HG02798 (cell line): ENCODE results near the gene SEMA3B.
"Not testable (repeated sequence)": the region's sequence is repeated elsewhere in the genome, so short reads cannot be mapped to it uniquely, and the experiment has no call there.

Source experiments
- ATAC-seq: cut with Tn5 transposase; IDR thresholded peaks from one replicate; pipeline ENCODE4 v1.9.1; 2021; ENCODE audit warnings: mild to moderate bottlenecking; ENCODE audit not compliant: unreplicated experiment, poor library complexity

Gene SEMA3B

DNA sequence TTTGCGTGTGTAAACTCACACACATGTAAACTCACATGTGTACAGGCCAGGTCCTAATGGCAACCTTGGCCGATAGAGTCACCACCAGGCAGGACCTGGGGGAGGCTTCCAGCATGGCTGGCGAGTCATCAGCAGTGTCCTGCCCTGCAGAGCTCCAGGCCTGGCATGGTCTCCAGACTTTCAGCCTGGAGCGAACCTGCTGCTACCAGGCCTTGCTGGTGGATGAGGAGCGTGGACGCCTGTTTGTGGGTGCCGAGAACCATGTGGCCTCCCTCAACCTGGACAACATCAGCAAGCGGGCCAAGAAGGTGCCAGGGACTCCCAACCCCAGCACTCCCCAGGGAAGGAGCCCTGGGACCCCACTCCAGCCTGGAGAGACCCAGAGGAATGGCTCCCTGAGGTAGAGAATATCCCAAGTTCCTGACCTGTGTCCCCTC, 1.0 kb downstream of the SEMA3B start:
- ATAC-seq, result no peak

- no peak for ATAC-seq
These were observed 1.7 kb downstream of the SEMA3B start for GRCh38 chr3:50270422-50271224.

DNA sequence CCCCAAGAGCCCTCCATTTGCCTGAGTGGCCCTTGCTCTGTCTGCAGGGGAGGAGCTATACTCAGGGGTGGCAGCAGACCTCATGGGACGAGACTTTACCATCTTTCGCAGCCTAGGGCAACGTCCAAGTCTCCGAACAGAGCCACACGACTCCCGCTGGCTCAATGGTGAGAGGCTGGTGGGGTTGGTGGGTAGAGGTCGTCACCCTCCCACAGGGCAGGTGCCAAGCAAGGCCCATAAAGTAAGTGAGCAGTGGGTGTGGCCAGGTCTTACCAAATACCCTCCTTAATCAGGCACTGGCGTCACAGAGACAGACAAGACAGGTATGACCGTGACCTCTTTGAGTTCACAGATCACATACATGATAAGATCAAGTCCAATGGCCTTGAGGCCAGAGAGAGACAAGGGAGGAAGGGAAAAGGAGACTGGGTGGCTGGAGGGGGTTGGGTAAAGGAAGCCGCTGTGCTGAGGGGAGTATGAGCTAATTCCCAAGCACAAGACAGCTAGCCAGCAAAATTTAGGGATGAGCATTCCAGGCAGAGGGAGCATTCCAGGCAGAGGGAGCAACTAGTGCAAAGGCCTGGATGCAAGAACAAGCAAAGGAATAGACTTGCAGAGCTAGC, 2.5 kb downstream of the SEMA3B start:
- ATAC-seq, result no peak

DNA sequence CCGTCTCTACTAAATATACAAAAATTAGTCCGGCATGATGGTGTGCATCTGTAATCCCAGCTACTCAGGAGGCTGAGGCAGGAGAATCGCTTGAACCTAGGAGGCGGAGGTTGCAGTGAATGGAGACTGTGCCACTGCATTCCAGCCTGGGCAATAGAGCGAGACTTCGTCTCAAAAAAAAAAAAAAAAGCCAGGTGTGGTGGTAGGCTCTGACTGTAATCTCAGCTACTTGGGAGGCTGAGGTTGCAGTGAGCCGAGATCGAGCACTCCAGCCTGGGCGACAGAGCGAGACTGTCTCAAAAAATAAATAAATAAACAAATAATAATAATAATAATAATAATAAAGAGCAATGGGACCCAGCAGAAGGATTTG, 3.6 kb downstream of the SEMA3B start:
- not testable (repeated sequence) for ATAC-seq

DNA sequence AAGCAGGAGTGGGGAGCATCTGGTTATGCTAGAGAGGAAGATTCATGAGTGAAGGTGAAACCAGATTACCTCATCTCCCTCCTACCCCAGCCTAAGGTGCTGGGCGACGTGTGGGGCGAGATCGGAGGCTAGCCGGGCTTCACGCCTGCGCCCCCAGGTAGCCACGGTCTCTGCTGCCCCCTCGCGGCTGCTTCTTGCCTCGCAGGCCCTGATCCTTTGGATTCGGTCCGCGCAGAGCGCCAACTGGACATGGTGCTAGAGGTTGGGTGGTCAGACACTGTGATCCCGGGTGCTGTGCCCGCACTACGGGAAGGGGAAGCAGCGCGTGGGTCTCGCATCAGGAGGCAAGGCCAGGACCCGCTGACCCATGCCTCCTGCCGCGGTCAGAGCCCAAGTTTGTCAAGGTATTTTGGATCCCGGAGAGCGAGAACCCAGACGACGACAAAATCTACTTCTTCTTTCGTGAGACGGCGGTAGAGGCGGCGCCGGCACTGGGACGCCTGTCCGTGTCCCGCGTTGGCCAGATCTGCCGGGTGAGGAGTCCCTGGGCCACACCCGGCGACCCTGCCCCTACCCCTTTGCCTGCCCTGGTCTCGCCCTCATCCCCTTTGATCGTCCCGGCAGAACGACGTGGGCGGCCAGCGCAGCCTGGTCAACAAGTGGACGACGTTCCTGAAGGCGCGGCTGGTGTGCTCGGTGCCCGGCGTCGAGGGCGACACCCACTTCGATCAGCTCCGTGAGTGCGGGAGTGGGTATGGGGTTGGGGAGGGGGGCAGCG, 4.2 kb downstream of the SEMA3B start:
- ATAC-seq, result peak; percentile 86

GRCh38 chr3:50273689-50274065, 4.7 kb downstream of the SEMA3B start:
- no peak for ATAC-seq

GRCh38 chr3:50274371-50275104, 5.6 kb downstream of the SEMA3B start:
- no peak for ATAC-seq

DNA sequence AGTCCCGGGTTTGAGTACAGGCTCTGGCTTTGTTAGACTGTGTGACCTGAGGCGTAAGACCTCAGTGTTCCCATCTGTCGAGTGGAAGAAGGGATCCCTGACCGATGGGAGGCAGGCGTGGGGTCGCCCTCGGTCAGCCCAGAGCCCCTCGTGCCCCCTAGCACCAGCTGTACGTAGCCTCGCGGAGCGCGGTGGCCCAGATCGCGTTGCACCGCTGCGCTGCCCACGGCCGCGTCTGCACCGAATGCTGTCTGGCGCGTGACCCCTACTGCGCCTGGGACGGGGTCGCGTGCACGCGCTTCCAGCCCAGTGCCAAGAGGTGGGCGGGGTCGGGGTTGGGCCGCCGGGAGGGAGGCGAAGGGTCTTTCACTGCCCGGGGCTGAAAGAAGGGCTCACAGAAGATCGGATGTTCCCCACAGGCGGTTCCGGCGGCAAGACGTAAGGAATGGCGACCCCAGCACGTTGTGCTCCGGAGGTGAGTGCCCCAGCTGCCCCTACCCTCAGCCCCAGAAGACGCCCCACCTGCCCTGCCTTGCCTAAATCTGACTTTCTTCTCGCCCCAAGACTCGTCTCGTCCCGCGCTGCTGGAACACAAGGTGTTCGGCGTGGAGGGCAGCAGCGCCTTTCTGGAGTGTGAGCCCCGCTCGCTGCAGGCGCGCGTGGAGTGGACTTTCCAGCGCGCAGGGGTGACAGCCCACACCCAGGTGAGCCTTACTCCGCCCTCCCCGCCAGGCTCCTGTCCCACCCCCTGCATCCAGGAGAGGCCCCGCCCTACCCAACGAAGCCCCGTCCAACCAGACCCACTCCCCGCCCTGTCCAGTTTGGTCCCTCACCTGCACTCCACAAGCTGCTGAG, 6.4 kb downstream of the SEMA3B start:
- ATAC-seq, result no peak

- no peak for ATAC-seq
These were observed 7.2 kb downstream of the SEMA3B start for GRCh38 chr3:50275996-50276761.

DNA sequence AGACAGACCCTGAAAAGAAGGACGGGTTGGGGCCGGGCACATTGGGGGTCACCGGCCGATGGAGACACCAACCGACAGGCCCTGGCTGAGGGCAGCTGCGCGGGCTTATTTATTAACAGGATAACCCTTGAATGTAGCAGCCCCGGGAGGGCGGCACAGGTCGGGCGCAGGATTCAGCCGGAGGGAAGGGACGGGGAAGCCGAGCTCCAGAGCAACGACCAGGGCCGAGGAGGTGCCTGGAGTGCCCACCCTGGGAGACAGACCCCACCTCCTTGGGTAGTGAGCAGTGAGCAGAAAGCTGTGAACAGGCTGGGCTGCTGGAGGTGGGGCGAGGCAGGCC, 7.8 kb downstream of the SEMA3B start:
- ATAC-seq, result no peak

- ATAC-seq, result no peak
These were observed 9.4 kb downstream of the SEMA3B start for GRCh38 chr3:50278123-50278879.

- no peak for ATAC-seq
These were observed 9.9 kb downstream of the SEMA3B start, which contains the start of gene LSMEM2 for GRCh38 chr3:50278880-50279224. Gene LSMEM2, plus strand, starts transcription at chr3:50279087. Its CDS starts 27 bp downstream, at chr3:50279114.

DNA sequence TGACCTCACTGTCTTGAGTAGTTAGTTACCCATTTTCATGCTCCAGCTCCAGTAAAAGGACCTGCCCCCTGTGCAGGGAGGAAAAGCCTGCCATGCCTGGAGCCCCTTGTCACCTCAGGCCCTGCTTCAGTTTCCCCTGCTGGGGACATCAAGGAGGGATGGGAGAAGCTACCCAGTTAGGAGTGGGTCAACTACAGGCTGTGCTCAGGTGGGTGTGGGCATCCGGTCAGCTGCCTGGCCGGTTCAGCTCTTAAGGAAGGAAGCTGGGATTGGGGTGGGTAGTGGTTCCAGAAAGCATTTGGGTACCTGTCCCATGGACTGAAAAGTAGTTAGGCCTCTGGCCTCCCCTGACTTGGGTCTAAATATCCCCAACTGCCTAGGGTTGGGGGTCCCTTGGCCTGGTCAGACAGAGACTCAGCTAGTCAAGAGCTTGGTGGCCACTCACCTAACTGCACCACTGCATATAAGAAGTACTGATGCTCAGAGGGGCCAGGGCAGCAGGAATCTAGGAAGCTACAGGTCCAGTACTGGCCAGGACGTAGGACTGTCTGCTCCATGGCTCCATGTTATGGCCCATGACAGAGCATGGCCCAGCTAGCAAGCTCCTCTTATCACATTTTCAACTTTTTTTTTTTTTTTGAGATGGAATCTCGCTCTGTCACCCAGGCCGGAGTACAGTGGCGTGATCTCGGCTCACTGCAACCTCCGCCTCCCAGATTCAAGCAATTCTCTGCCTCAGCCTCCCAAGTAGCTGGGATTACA, 10.5 kb downstream of the SEMA3B start:
- ATAC-seq, result no peak

GRCh38 chr3:50284121-50284520, 15.2 kb downstream of the SEMA3B start:
- not testable (repeated sequence) for ATAC-seq

DNA sequence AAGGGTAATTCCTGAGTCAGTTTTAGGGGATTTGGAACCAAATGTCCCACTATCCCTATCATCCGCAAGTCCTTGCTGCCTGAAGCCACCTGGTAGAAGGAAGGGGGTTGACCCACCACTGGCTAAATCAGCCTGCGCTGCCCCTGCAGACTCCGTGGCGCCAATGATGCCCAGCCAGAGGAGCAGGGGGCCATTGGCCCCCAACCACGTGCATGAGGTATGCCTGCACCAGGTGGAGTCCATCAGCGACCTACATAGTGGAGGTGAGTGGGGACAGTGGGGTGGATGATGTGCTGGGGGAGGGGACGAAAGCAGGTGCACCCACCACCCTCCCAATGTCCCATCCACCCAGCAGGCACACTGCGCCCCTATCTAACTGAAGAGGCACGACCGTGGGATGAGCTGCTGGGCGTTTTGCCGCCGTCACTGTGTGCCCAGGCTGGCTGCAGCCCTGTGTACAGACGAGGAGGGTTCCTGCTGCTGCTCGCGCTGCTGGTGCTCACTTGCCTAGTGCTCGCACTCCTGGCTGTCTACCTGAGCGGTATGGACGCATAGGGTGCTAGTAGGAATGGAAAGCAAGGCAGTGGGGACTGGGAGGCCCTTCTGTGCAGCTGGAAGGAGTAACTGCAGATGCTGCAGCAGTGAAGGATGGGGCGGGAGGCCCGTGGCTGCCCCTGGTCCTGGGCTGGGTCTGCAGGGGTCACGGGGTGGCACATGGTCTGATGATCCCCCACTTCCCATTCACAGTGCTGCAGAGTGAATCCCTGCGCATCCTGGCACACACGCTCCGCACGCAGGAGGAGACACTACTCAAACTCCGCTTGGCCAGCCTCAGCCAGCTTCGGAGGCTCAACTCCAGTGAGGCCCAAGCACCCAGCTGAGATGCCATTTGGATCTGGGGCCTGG, 17.6 kb downstream of the SEMA3B start:
- ATAC-seq, result no peak

GRCh38 chr3:50287262-50287661, 18.3 kb downstream of the SEMA3B start:
- ATAC-seq, result no peak
